Skeletal muscle tissue (tissue), 4 donors: ENCODE results near the gene GNRH2. TPM values are rescaled to one million over a fixed set of nuclear protein-coding genes. Genes with fewer than 3 reads are reported as not detected.
"Not testable (repeated sequence)": the region's sequence is repeated elsewhere in the genome, so short reads cannot be mapped to it uniquely, and the experiment has no call there.

Experiments used
- H3K27ac ChIP-seq: one replicate; pipeline ENCODE4 v1.7.0; 2013; ENCODE audit warnings: mild to moderate bottlenecking, low read depth, low read length, inconsistent platforms
- H3K27me3 ChIP-seq, 3 donors: one replicate each; pipeline ENCODE4 v1.7.0; 2013; ENCODE audit warnings: low read length in 3 of 3; ENCODE audit not compliant: control insufficient read depth in 3 of 3, insufficient read depth in 3 of 3
- H3K36me3 ChIP-seq, 3 donors: one replicate each; pipeline ENCODE4 v1.7.0; 2013; ENCODE audit warnings: low read length in 3 of 3; ENCODE audit not compliant: control insufficient read depth in 3 of 3, insufficient read depth in 3 of 3
- H3K4me1 ChIP-seq, 3 donors: one replicate each; pipeline ENCODE4 v1.7.0; 2013; ENCODE audit warnings: low read length in 3 of 3, mild to moderate bottlenecking in 3 of 3; ENCODE audit not compliant: control insufficient read depth in 3 of 3, insufficient read depth in 3 of 3
- H3K4me3 ChIP-seq, 3 donors: one replicate each; pipeline ENCODE4 v1.7.0; 2013; ENCODE audit warnings: low read length in 3 of 3
- H3K9ac ChIP-seq, 3 donors: one replicate each; pipeline ENCODE4 v1.7.0; 2013; ENCODE audit warnings: low read length in 3 of 3, mild to moderate bottlenecking in 3 of 3, moderate library complexity in 2 of 3, low read depth in 1 of 3
- H3K9me3 ChIP-seq, 3 donors: one replicate each; pipeline ENCODE4 v1.7.0; 2013; ENCODE audit warnings: low read length in 3 of 3; ENCODE audit not compliant: control insufficient read depth in 3 of 3
- total RNA-seq: library from RNA; depleted of rRNA; stranded (reverse); fragments of >200 nt; gene quantifications from one replicate; pipeline ENCODE4 v1.2.3, GENCODE V29; 2014
- donor health status: Osteomylitis.

GNRH2 gene
- total RNA-seq, 1 donor from 2014 or later: not detected

DNA sequence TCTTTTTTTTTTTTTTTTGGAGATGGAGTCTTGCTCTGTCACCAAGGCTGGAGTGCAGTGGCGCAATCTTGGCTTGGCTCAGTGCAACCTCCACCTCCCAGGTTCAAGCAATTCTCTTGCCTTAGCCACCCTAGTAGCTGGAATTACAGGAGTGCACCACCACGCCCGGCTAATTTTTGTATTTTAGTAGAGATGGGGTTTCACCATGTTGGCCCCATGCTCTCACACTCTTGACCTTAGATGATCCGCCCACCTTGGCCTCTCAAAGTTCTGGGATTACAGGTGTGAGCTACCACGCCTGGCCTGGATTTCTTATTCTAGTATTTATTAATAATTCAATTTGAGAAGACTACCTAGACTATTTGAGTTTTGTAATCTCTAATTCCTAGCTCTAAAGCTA is 28.1 kb upstream of the GNRH2 start:
- not testable (repeated sequence) for H3K4me3 ChIP-seq, H3K27me3 ChIP-seq, H3K27ac ChIP-seq, H3K9ac ChIP-seq, H3K9me3 ChIP-seq, H3K4me1 ChIP-seq
- H3K36me3 ChIP-seq: peaks cover 10 to 24% (median 20%) of the 10 kb centered on the region in 3 donors

- Histone ChIP-seq H3K9me3 (no peaks in the 10 kb centered on the region), H3K4me3 (no peak overlapping the region), H3K27me3 (no peaks in the 10 kb centered on the region), H3K9ac (peak overlapping the region in 1 of 3 donors; percentile 44), H3K36me3 (peaks cover 44 to 49% (median 47%) of the 10 kb centered on the region in 3 donors), H3K27ac (no peak overlapping the region), H3K4me1 (no peaks in the 10 kb centered on the region)
Observed at GRCh38 chr20:3021327-3021726, 22.1 kb upstream of the GNRH2 start.

DNA sequence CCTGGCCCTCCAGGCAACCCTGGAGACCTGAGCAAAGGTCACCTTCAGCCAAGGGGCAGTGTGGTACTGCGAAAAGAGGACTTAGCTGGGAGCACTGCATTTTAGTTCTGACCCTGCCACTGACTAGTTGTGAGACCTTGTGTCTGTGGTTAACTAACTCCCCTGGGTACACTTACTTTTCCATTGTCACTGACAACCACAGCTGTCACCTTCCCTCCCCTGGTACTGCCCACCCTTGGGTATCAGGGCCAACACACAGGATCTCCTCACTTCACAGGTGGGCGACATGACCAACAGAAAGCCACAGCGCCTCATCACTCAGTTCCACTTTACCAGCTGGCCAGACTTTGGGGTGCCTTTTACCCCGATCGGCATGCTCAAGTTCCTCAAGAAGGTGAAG is 21.6 kb upstream of the GNRH2 start:
- Histone ChIP-seq H3K36me3 (peaks cover 48 to 54% (median 49%) of the 10 kb centered on the region in 3 donors), H3K9ac (peak overlapping the region in 1 of 3 donors; percentile 44), H3K9me3 (no peaks in the 10 kb centered on the region), H3K27me3 (no peaks in the 10 kb centered on the region), H3K27ac (no peak overlapping the region), H3K4me3 (no peak overlapping the region), H3K4me1 (no peaks in the 10 kb centered on the region)

DNA sequence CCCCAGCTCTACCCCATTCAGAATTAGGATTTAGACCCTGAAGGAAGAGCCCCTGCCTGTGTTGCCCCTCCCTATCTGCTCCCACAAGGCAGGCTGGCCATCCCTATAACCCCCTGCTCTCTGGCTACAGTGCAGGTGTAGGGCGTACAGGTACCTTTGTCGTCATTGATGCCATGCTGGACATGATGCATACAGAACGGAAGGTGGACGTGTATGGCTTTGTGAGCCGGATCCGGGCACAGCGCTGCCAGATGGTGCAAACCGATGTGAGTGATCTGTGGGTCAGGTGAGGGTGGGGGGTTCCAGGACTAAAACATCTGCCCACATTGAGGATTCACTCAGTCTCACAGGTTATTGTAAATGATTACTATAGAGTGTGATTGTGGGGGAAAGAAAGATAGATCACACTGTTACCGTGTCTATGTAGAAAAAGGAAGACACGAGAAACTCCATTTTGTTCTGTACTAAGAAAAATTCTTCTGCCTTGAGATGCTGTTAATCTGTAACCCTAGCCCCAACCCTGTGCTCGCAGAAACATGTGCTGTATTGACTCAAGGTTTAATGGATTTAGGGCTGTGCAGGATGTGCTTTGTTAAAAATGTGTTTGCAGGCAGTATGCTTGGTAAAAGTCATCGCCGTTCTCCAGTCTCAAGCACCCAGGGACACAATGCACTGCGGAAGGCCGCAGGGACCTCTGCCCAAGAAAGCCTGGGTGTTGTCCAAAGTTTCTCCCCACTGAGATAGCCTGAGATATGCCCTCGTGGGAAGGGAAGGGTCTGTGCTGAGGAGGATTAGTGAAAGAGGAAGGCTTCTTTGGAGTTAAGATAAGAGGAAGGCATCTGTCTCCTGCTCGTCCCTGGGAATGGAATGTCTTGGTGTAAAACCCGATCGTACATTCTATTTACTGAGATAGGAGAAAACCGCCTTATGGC is 20.6 kb upstream of the GNRH2 start:
- not testable (repeated sequence) for H3K4me3 ChIP-seq
- H3K36me3 ChIP-seq: peaks cover 53 to 58% (median 54%) of the 10 kb centered on the region in 3 donors

DNA sequence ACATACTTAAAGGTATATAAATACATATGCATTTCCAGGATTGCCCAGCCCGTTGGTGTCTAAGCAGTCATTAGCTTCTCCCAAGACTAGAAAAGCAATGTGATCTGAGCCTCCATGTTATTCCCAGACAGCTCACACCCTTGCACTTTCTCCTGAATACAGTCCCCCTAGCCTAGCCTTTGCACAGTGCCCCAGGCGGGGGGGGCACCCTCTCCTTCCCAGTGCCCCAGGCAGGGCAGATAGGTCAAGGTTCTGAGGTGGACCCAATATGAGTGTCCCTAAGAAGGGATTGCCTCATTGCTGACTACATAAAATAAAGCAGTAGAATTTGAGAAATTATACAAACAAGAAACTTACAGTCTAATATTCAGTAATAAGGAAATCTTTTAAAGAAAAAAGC is 15.4 kb upstream of the GNRH2 start:
- H3K36me3 ChIP-seq: peaks cover 47 to 65% (median 63%) of the 10 kb centered on the region in 3 donors
- peaks cover 0 to 1% (median 0%) of the 10 kb centered on the region in 3 donors for H3K4me1 ChIP-seq
- no peaks in the 10 kb centered on the region for H3K27me3 ChIP-seq
- H3K27ac ChIP-seq: no peak overlapping the region
- H3K4me3 ChIP-seq: no peak overlapping the region
- H3K9ac ChIP-seq: no peak overlapping the region
- no peaks in the 10 kb centered on the region for H3K9me3 ChIP-seq

More for the DNA sequence above, 20.6 kb upstream of the GNRH2 start:
- not testable (repeated sequence) for H3K27me3 ChIP-seq, H3K9ac ChIP-seq, H3K4me1 ChIP-seq, H3K27ac ChIP-seq, H3K9me3 ChIP-seq

DNA sequence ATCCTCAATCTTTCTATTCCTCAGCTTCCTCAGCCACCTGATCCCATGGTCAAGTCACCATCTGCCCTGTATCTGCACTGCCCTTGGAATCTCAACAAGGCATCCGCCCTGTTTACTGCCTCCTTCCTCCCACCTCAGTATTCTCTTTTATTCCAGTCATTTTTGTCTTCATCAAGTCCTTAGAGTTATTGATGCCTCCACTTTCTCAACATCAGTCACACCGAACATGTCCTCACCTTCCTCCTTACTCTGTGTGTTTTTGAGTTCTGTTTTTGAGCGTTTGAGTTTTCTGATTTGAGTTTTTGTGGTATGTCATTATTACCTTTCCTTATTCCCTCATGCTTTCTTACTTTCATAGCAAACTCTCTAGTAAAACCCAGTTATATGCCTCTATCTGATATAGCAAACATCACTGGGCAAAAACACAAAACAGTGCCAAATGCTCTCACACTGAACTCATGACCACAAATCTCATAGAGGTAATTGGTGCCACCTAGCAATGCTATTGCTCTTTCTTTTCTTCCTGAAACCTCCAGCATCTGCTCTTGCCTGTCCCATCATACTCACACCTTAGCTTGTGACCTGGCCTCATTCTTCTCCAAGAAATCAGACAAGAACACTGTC is 11.8 kb upstream of the GNRH2 start:
- Histone ChIP-seq H3K9me3 (no peaks in the 10 kb centered on the region), H3K4me1 (peaks cover 0 to 5% (median 0%) of the 10 kb centered on the region in 3 donors), H3K36me3 (peaks cover 43 to 69% (median 60%) of the 10 kb centered on the region in 3 donors), H3K4me3 (no peak overlapping the region), H3K27ac (no peak overlapping the region), H3K9ac (no peak overlapping the region), H3K27me3 (no peaks in the 10 kb centered on the region)

- H3K4me3 ChIP-seq: no peak overlapping the region
- no peak overlapping the region for H3K9ac ChIP-seq
- H3K4me1 ChIP-seq: peaks cover 0 to 5% (median 0%) of the 10 kb centered on the region in 3 donors
- no peaks in the 10 kb centered on the region for H3K27me3 ChIP-seq
- H3K36me3 ChIP-seq: peaks cover 44 to 69% (median 60%) of the 10 kb centered on the region in 3 donors
- H3K9me3 ChIP-seq: no peaks in the 10 kb centered on the region
- no peak overlapping the region for H3K27ac ChIP-seq
Observed at GRCh38 chr20:3032624-3033023, 10.8 kb upstream of the GNRH2 start.

DNA sequence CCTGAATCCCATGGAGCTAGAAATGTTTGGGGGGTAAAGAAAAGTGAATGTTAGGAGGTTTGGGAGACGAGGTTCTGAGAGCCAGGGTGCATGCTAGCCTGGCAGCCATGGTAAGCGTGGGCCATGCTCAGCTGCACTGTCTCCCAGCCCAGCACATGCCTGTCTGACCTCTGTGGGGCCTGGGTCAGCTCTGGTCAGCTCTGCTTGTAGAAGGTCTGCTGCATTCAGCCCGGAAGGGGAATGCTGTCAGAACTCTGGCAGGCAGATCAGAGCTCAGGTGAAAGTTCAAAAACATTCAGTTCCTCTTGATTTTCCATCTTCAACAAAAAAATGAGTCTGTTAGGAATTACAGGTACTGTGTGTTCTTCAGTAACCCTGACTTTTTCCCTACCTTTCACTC is 5.8 kb upstream of the GNRH2 start:
- Histone ChIP-seq H3K9ac (no peak overlapping the region), H3K9me3 (no peaks in the 10 kb centered on the region), H3K4me3 (no peak overlapping the region), H3K36me3 (peaks cover 46 to 66% (median 52%) of the 10 kb centered on the region in 3 donors), H3K4me1 (peaks cover 6 to 12% (median 11%) of the 10 kb centered on the region in 3 donors), H3K27ac (no peak overlapping the region), H3K27me3 (no peaks in the 10 kb centered on the region)

DNA sequence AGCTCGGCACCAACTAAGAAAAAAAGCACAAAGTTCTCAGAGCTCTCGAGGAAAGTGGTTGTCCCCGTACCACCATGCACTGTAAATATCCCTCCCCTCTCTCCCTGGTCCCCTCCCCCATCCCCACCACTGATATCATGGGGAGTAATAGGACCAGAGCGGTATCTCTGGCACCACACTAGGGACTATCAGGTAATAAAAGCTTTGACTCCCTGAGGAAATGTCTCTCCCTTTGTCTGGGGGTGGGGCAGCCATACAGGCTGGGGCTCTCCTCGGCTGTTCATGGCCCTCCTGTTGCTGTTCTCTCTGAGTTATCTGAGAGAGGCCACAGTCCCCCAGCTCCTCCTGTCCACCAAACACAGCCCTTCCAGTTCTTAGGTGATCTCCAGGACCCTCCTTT is 5.0 kb upstream of the GNRH2 start:
- H3K9me3 ChIP-seq: no peaks in the 10 kb centered on the region
- peaks cover 46 to 62% (median 52%) of the 10 kb centered on the region in 3 donors for H3K36me3 ChIP-seq
- H3K27ac ChIP-seq: no peak overlapping the region
- H3K4me3 ChIP-seq: no peak overlapping the region
- H3K9ac ChIP-seq: no peak overlapping the region
- H3K27me3 ChIP-seq: no peaks in the 10 kb centered on the region
- H3K4me1 ChIP-seq: peaks cover 6 to 20% (median 10%) of the 10 kb centered on the region in 3 donors

DNA sequence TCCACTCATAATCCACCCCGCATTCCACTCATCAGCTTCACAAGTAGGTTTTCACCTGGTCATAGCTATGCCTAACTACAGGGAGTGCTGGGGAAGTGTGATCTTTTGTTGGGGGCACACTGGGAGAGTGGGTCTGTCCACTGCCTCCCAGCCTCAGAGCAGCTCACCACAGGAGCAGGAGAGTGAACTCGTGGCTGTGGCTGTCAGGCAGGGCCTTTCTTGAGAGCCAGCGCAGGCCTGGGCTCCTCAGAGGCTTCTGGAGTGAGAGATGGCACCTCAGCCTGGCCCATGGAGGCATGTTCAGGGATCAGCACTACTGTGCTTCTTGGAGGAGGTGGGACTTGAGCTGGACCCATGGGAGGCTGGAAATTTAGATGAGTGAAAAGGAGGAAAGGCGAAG is 4.0 kb upstream of the GNRH2 start:
- Histone ChIP-seq H3K4me3 (no peak overlapping the region), H3K36me3 (peaks cover 46 to 58% (median 52%) of the 10 kb centered on the region in 3 donors), H3K9me3 (no peaks in the 10 kb centered on the region), H3K27ac (no peak overlapping the region), H3K9ac (no peak overlapping the region), H3K4me1 (peaks cover 6 to 23% (median 10%) of the 10 kb centered on the region in 3 donors), H3K27me3 (no peaks in the 10 kb centered on the region)
